ENCODE results near the gene FAM107A. TPM values are rescaled to one million over a fixed set of nuclear protein-coding genes. Genes with fewer than 3 reads are reported as not detected.
A peak's percentile ranks its signal among the peaks of the same experiment; 100 is the strongest.

FAM107A gene
- total and polyA plus RNA-seq, 8 donors = 4.7 to 55.4 (median 19.9) TPM

GRCh38 chr3:58518291-58518789 is 58.9 kb downstream of the FAM107A start:
- H3K9me3 ChIP-seq = no peaks in the 10 kb centered on the region
- H3K4me3 ChIP-seq = no peak overlapping the region
- DNase-seq = peak in 1 of 2 donors; percentile 55
- H3K4me1 ChIP-seq = peaks cover 0 to 3% (median 0%) of the 10 kb centered on the region in 4 donors
- intact Hi-C loops (cut with DNase I; ENCODE audit: low total_unique reads) = no loop called here
- no peak overlapping the region for H3K27ac ChIP-seq
- TF ChIP-seq POLR2A (IDR thresholded peaks at IDR 0.05) (no peak), EP300 (IDR thresholded peaks at IDR 0.05) (no peak), POLR2AphosphoS5 (IDR thresholded peaks at IDR 0.05) (no peak), CTCF (IDR thresholded peaks at IDR 0.05) (no peak)
- WGBS, 5 donors = 23 to 47% (median 43%) methylated on average over 3 of the region's 3 CpGs
- no peaks in the 10 kb centered on the region for H3K27me3 ChIP-seq
- peaks cover 2 to 86% (median 58%) of the 10 kb centered on the region in 4 donors for H3K36me3 ChIP-seq

GRCh38 chr3:58514405-58514804 is 62.8 kb downstream of the FAM107A start:
- no peak for DNase-seq
- WGBS, 5 donors = 89 to 96% (median 94%) methylated on average over 3 of the region's 3 CpGs
- TF ChIP-seq POLR2A (IDR thresholded peaks at IDR 0.05) = no peak
- no peak for TF ChIP-seq CTCF (IDR thresholded peaks at IDR 0.05)
- TF ChIP-seq POLR2AphosphoS5 (IDR thresholded peaks at IDR 0.05) = no peak
- TF ChIP-seq EP300 (IDR thresholded peaks at IDR 0.05) = no peak
- Histone ChIP-seq H3K27ac (no peak overlapping the region), H3K4me3 (no peak overlapping the region), H3K27me3 (no peaks in the 10 kb centered on the region), H3K4me1 (no peaks in the 10 kb centered on the region), H3K9me3 (no peaks in the 10 kb centered on the region), H3K36me3 (peaks cover 2 to 74% (median 47%) of the 10 kb centered on the region in 4 donors)
- intact Hi-C loops (cut with DNase I; ENCODE audit: low total_unique reads) = no loop called here

Other genes with a start within 250 kb of the FAM107A start
- gene PXK, start 244.5 kb downstream of the FAM107A start, total RNA-seq = 10 to 100 TPM; 16.7 to 54.0 (median 38.8) TPM
- 10 to 100 TPM in 2 of 3 donors, 1 to 10 TPM in 1; 8.3 to 26.1 (median 14.5) TPM for gene PXK, start 244.5 kb downstream of the FAM107A start, polyA plus RNA-seq
- 100 to 1,000 TPM in 3 of 5 donors, 10 to 100 TPM in 2; 24.5 to 246 (median 109) TPM for gene PDHB, start 143.6 kb downstream of the FAM107A start, total RNA-seq
- gene PDHB, start 143.6 kb downstream of the FAM107A start, polyA plus RNA-seq = 10 to 100 TPM; 70.6 to 88.7 (median 81.3) TPM
- gene KCTD6, start 85.3 kb downstream of the FAM107A start, total RNA-seq = 10 to 100 TPM in 2 of 5 donors, 1 to 10 TPM in 1, not detected in 2; 5.4 to 16.7 (median 12.3) TPM
- 10 to 100 TPM in 2 of 3 donors, 1 to 10 TPM in 1; 5.9 to 12.2 (median 10.4) TPM for gene KCTD6, start 85.3 kb downstream of the FAM107A start, polyA plus RNA-seq
- 10 to 100 TPM in 2 of 5 donors, 1 to 10 TPM in 2, not detected in 1; 1.6 to 22.2 (median 10.1) TPM for gene ACOX2, start 40.2 kb downstream of the FAM107A start, total RNA-seq
- gene ACOX2, start 40.2 kb downstream of the FAM107A start, polyA plus RNA-seq = 10 to 100 TPM in 1 of 3 donors, 1 to 10 TPM in 2; 4.9 to 15.6 (median 7.5) TPM
- 100 to 1,000 TPM in 2 of 5 donors, 10 to 100 TPM in 1, 1 to 10 TPM in 2; 7.6 to 581 (median 25.3) TPM for gene FAM3D, start 89.4 kb upstream of the FAM107A start, total RNA-seq
- 100 to 1,000 TPM in 1 of 3 donors, 10 to 100 TPM in 2; 11.9 to 200 (median 52.8) TPM for gene FAM3D, start 89.4 kb upstream of the FAM107A start, polyA plus RNA-seq

All from stomach (tissue), 9 donors.